Upper lobe of left lung (tissue), 6 donors: ENCODE measurements around the gene ITPK1. TPM values are rescaled to one million over a fixed set of nuclear protein-coding genes. Genes with fewer than 3 reads are reported as not detected.
A peak's percentile ranks its signal among the peaks of the same experiment; 100 is the strongest.

ENCODE experiments used
- ATAC-seq, 2 donors: fragments of 200-7000 bp; cut with Tn5 transposase; one replicate each; pipeline ENCODE4 v1.9.1; 2022; ENCODE audit warnings: mild to moderate bottlenecking in 2 of 2, moderate library complexity in 2 of 2; ENCODE audit not compliant: low FRiP score in 2 of 2
- DNase-seq, 2 donors: peaks; one replicate each; pipeline ENCODE4 v3.0.0-alpha.2; 2019 to 2020
- H3K27ac ChIP-seq, 4 donors: fragments of 200-600 bp; sonication (generic); one replicate each; pipeline ENCODE4 v1.5.1; 2016 to 2019
- H3K27me3 ChIP-seq, 4 donors: fragments of 200-600 bp; sonication (generic); one replicate each; pipeline ENCODE4 v1.5.1; 2017 to 2019
- H3K36me3 ChIP-seq, 4 donors: fragments of 200-600 bp; sonication (generic); one replicate each; pipeline ENCODE4 v1.5.1; 2016 to 2019
- H3K4me1 ChIP-seq, 4 donors: fragments of 200-600 bp; sonication (generic); one replicate each; pipeline ENCODE4 v1.5.1; 2018 to 2019
- H3K4me3 ChIP-seq, 4 donors: fragments of 200-600 bp; sonication (generic); one replicate each; pipeline ENCODE4 v1.5.1; 2017 to 2019; ENCODE audit warnings: mild to moderate bottlenecking in 2 of 4, moderate library complexity in 1 of 4
- H3K9me3 ChIP-seq, 4 donors: fragments of 200-600 bp; sonication (generic); one replicate each; pipeline ENCODE4 v1.5.1; 2018 to 2019
- CTCF ChIP-seq, 6 experiments: fragments of 450-650 bp in 4 of 6; fragments of 200-600 bp in 2 of 6; sonication (generic) in 2 of 6; IDR thresholded peaks; one replicate each; pipeline ENCODE4 v1.5.1; 2016 to 2019; ENCODE audit warnings: antibody characterized with exemption in 6 of 6
- EP300 ChIP-seq, 4 donors: sonication (generic); formaldehyde crosslinking; IDR thresholded peaks; one replicate each; pipeline ENCODE4 v1.5.1; 2017; ENCODE audit warnings: antibody characterized with exemption in 4 of 4, control low read depth in 2 of 4
- POLR2A ChIP-seq, 4 donors: fragments of 450-650 bp; IDR thresholded peaks; one replicate each; pipeline ENCODE4 v1.5.1; 2016 to 2017; ENCODE audit warnings: antibody characterized with exemption in 4 of 4, mild to moderate bottlenecking in 2 of 4
- POLR2AphosphoS5 ChIP-seq, 2 donors: sonication (generic); formaldehyde crosslinking; IDR thresholded peaks; one replicate each; pipeline ENCODE4 v1.5.1; 2017; ENCODE audit warnings: antibody characterized with exemption in 2 of 2
- WGBS, 2 donors: methylation state at CpG; one replicate each; pipeline ENCODE4 v1.1.5; 2017 to 2018; 5-methylcytosine and 5-hydroxymethylcytosine counted together
- total RNA-seq, 6 donors: library from RNA; depleted of rRNA in 4 of 6; stranded (reverse); fragments of >200 nt in 4 of 6; gene quantifications; one replicate each; pipeline versions ENCODE4 v1.1.0 to v1.2.1, GENCODE V29; 2016 to 2021
- donor health status: DM: no; HTN: no; CAD: no; lungs with moderate emphysema.
- donor health status: DM: no; HTN: yes; CAD: no; lungs with severe emphysema.

The ITPK1 gene
- total RNA-seq, 6 donors from 2014 or later: 41.9 to 128 (median 86.1) TPM

GRCh38 chr14:93056840-93057585 lies 58.7 kb downstream of the ITPK1 start:
- Histone ChIP-seq H3K4me3 (no peak overlapping the region), H3K4me1 (peaks cover 4 to 14% (median 5%) of the 10 kb centered on the region in 4 donors), H3K9me3 (no peaks in the 10 kb centered on the region), H3K27me3 (no peaks in the 10 kb centered on the region), H3K27ac (no peak overlapping the region), H3K36me3 (no peaks in the 10 kb centered on the region)
- WGBS, 2 donors: 81 to 86% methylated on average over 7 to 14 of the region's 14 CpGs
- no peak for TF ChIP-seq CTCF (IDR thresholded peaks at IDR 0.05)
- no peak for TF ChIP-seq POLR2AphosphoS5 (IDR thresholded peaks at IDR 0.05)
- TF ChIP-seq EP300 (IDR thresholded peaks at IDR 0.05): no peak
- no peak for TF ChIP-seq POLR2A (IDR thresholded peaks at IDR 0.05)
- ATAC-seq: no peak
- DNase-seq: no peak

DNA sequence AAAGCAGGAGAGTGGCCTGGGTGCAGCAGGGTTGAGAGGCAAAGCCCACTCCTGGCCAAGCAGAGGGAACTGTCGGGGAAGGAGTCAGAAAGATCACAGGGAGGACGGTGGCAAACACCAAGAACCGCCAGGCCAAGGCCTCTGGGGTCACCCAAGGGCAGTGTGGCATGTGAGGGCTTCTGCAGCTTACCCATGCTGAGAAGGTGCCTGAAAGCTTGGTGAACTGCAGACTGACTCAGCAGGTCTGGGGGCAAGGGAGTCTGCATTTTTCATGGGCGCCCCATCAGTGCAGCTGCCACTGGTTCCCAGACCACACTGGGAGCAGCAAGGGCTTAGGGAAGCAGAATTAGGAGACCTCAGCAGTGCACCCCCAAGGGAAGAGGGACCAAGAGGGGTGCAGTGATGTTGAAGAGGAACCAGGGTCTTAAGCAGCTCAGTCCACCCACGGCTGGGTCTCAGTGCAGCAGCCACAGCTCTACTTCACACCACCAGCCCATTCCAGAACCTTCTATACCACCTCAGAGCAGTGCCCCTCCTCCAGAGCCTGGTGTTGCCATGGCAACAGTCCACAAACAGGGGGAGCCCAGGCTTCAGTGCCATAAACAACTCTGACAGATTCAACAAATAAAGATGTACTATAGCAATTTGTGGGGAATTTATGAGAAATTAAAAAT lies 59.4 kb downstream of the ITPK1 start:
- Histone ChIP-seq H3K27ac (no peak overlapping the region), H3K27me3 (no peaks in the 10 kb centered on the region), H3K36me3 (no peaks in the 10 kb centered on the region), H3K9me3 (no peaks in the 10 kb centered on the region), H3K4me1 (peaks cover 2 to 14% (median 5%) of the 10 kb centered on the region in 4 donors), H3K4me3 (no peak overlapping the region)
- 77 to 86% methylated on average over 4 to 5 of the region's 5 CpGs for WGBS, 2 donors
- TF ChIP-seq POLR2A (IDR thresholded peaks at IDR 0.05): no peak
- TF ChIP-seq EP300 (IDR thresholded peaks at IDR 0.05): no peak
- TF ChIP-seq POLR2AphosphoS5 (IDR thresholded peaks at IDR 0.05): no peak
- no peak for TF ChIP-seq CTCF (IDR thresholded peaks at IDR 0.05)
- ATAC-seq (no peak), DNase-seq (no peak)

- Histone ChIP-seq H3K27ac (no peak overlapping the region), H3K4me3 (no peak overlapping the region), H3K36me3 (no peaks in the 10 kb centered on the region), H3K27me3 (no peaks in the 10 kb centered on the region), H3K4me1 (peaks cover under 1 to 16% (median 5%) of the 10 kb centered on the region in 4 donors), H3K9me3 (no peaks in the 10 kb centered on the region)
- ATAC-seq: peak in 1 of 2 donors; percentile 31
- 72 to 92% methylated on average over 8 to 9 of the region's 9 CpGs for WGBS, 2 donors
- TF ChIP-seq POLR2AphosphoS5 (IDR thresholded peaks at IDR 0.05): no peak
- no peak for TF ChIP-seq EP300 (IDR thresholded peaks at IDR 0.05)
- no peak for TF ChIP-seq CTCF (IDR thresholded peaks at IDR 0.05)
- no peak for TF ChIP-seq POLR2A (IDR thresholded peaks at IDR 0.05)
- DNase-seq: peak in 1 of 2 donors; percentile 55
Measured at GRCh38 chr14:93055651-93056115, 60.0 kb downstream of the ITPK1 start.

DNA sequence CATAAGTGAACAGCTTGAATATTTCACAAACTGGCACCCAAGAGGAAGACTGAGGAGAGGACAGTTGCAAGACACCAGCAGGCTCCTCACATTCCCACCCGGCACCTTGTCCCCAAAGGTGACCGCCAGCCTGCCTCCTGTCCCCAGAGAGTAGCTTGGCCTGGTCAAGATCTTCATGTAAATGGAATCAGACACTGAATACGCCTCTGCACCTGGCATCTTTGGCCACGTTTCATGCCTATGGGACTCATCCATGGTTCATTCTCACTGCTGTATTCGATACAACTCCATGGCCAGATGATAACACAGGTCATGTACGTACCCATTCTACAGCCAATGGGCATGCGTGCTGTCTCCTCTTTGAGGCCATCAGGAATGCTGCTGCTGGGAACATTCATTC lies 60.8 kb downstream of the ITPK1 start:
- peaks cover 6 to 24% (median 8%) of the 10 kb centered on the region in 4 donors for H3K4me1 ChIP-seq
- DNase-seq: no peak
- H3K36me3 ChIP-seq: no peaks in the 10 kb centered on the region
- no peak overlapping the region for H3K27ac ChIP-seq
- H3K27me3 ChIP-seq: no peaks in the 10 kb centered on the region
- 98% methylated on average over 7 of the region's 7 CpGs for WGBS, 2 donors
- TF ChIP-seq EP300 (IDR thresholded peaks at IDR 0.05) (no peak), POLR2AphosphoS5 (IDR thresholded peaks at IDR 0.05) (no peak), CTCF (IDR thresholded peaks at IDR 0.05) (no peak), POLR2A (IDR thresholded peaks at IDR 0.05) (no peak)
- ATAC-seq: no peak
- H3K4me3 ChIP-seq: no peak overlapping the region
- H3K9me3 ChIP-seq: no peaks in the 10 kb centered on the region
